AG10803 (cell line): ENCODE data around the gene S1PR2.
"Not testable (repeated sequence)": the region's sequence is repeated elsewhere in the genome, so short reads cannot be mapped to it uniquely, and the experiment has no call there.

ENCODE experiments used
- DNase-seq: peaks from one replicate; pipeline ENCODE4 v3.0.0; 2010; ENCODE audit warnings: low read depth
- H3K4me3 ChIP-seq: 2 replicates; pipeline ENCODE4 v1.5.1; 2011; ENCODE audit warnings: mild to moderate bottlenecking, low read length, control low read depth
- TF ChIP-seq, protein P1 (sequence below): conservative IDR thresholded peaks from 2 replicates; pipeline ENCODE4 v1.5.1; 2011; ENCODE audit warnings: mild to moderate bottlenecking, low read length, control low read depth, inconsistent platforms

The S1PR2 gene

DNA sequence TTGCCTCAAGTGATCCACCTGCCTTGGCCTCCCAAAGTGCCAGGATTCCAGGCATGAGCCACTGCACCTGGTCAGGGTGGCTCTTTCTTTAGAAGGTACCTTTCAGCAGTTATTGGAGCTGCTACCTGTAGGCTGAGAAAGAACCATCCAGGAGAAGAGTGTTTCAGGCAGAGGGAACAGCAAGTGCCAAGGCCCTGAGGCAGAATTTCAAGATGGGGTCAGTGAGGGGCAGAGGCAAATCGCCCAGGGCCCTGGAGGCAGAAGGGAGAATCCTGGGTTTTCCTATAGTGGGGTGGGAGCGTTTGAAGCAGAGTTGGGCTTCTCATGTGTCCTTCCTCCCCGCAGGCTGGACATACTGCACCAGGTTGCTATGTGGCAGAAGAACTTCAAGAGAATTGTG lies 23.1 kb upstream of the S1PR2 start:
- H3K4me3 ChIP-seq, result no peak overlapping the region
- TF ChIP-seq, protein P1, sequence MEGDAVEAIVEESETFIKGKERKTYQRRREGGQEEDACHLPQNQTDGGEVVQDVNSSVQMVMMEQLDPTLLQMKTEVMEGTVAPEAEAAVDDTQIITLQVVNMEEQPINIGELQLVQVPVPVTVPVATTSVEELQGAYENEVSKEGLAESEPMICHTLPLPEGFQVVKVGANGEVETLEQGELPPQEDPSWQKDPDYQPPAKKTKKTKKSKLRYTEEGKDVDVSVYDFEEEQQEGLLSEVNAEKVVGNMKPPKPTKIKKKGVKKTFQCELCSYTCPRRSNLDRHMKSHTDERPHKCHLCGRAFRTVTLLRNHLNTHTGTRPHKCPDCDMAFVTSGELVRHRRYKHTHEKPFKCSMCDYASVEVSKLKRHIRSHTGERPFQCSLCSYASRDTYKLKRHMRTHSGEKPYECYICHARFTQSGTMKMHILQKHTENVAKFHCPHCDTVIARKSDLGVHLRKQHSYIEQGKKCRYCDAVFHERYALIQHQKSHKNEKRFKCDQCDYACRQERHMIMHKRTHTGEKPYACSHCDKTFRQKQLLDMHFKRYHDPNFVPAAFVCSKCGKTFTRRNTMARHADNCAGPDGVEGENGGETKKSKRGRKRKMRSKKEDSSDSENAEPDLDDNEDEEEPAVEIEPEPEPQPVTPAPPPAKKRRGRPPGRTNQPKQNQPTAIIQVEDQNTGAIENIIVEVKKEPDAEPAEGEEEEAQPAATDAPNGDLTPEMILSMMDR, result no peak
- no peak for DNase-seq

DNA sequence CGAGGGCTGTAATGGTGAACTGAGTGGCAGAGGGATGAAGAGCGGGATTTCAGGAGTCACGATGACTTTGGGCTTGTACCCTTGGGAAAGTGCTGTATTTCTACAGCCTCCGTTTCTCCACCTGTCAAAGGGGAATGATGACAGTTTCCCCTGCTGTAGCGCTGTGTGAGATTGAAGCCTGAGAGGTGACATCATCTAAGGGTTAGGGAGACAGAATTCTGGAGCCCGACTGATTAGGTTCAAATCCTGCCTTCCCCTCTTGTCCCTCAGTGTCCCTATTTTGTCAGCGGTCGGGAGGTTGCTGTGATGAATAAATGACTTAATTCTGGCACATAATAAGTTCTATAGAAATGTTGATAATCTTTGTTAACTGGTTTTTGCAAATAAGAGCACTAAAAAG lies 21.6 kb upstream of the S1PR2 start:
- TF ChIP-seq, protein P1, result no peak
- H3K4me3 ChIP-seq, result peak overlapping the region; percentile 79
- DNase-seq, result no peak

DNA sequence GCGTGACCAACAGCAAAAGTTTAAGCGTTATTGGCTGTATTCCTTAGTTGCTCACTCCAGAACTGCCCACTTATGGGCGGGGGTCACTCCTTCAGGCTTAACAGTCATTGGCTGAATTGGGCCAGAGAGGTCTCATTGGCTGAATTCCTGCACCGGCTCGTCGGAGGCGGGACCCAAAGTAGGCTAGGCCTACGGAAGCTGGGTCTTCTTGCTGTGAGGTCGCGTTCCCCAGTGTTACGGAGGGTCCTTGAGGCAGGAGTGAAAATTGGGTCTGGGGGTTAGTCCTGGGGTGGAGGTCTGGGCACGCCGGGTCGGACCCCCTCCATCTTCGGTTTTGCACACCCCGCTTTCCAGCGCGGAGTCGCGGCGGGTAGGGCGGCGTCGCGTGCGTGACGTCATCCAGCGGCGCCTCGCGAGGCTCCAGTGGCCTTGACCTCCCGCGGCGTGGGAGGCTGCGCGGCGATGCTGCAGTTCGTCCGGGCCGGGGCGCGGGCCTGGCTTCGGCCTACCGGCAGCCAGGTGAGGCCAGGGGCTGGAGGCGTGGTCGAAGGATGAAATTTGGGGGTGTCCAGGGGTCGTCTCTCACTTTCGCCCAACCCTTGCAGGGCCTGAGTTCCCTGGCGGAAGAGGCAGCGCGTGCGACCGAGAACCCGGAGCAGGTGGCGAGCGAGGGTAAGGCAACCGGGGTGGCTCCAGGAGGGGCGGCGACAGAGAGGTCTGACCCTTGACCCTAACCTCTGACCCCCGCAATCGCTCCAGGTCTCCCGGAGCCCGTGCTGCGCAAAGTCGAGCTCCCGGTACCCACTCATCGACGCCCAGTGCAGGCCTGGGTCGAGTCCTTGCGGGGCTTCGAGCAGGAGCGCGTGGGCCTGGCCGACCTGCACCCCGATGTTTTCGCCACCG lies 20.9 kb upstream of the S1PR2 start, which contains the start of gene MRPL4:
Gene MRPL4, plus strand, starts transcription at position 423 of the 903 bp plus-strand sequence. Its CDS starts 40 bp downstream, at position 463.
- TF ChIP-seq, protein P1, result no peak
- peak within 1 kb of the TSS; percentile 79 for H3K4me3 ChIP-seq
- DNase-seq, result peak; percentile 98

DNA sequence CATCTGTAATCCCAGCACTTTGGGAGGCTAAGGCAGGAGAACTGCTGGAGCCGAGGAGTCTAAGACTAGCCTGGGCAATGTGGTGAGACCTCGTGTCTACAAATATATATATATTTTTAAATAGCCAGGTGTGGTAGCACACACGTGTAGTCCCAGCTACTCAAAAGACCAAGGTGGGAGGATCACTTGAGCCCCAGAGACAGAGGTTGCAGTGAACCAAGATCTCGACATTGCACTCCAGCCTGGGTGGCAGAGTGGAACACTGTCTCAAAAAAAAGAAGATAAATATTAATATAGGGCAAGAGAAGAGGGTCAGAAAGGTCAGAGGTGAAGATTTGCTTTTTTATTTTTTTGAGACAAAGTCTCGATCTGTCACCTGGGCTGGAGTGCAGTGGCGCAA lies 15.4 kb upstream of the S1PR2 start:
- no peak for DNase-seq
- TF ChIP-seq, protein P1, result no peak
- H3K4me3 ChIP-seq, result no peak overlapping the region

DNA sequence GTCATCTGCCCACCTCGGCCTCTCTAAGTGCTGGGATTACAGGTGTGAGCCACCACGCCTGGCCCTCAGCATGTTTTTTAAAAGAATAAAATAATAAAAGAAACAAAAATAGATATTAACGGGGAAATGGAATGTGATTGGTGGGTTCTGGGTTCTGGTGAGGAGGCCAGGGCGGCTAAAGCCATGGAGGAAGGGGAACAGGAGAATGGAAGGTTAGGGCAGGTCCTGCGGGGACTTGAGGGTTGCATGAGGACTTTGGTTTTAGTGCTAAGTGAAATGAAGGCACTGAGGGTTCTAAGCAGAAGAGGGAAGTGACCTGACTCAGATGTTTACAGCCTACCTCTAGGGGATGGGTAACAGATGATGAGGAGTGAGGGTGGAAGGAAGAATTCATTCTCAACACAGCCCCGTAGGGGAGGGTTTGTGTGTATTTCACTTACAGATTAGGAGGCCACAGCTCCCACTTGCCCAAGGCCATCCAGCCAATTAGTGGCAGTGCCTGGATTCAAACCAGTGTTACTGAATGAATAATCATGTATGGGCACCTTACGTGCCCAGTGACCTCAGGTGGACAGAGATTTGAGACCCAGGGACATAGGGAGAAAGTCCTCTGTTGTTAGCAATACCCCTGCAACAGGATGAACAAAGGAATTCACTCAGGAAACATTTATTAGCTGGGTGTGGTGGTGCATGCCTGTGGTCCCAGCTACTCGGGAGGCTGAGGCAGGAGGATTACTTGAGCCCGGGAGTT lies 14.2 kb upstream of the S1PR2 start:
- no peak overlapping the region for H3K4me3 ChIP-seq
- no peak for DNase-seq
- TF ChIP-seq, protein P1, result no peak

DNA sequence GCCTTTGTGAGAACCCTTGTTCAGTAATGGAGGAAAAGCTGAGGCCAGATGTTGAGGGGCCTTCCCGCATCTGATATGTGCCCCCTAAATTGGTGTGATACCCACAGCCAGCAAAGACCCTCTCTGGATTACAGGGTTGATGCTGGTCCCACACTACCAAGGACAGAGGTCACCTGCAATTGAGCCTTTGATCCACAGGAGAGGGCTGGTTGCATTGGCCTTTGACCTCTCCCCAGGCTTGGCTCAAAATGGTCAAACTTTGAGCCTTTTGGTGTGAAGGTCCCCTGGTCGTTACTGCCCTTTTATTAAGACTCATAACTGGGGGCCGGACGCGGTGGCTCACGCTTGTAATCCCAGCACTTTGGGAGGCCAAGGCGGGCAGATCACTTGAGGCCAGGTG lies 12.5 kb upstream of the S1PR2 start:
- no peak overlapping the region for H3K4me3 ChIP-seq
- no peak for DNase-seq
- TF ChIP-seq, protein P1, result no peak

DNA sequence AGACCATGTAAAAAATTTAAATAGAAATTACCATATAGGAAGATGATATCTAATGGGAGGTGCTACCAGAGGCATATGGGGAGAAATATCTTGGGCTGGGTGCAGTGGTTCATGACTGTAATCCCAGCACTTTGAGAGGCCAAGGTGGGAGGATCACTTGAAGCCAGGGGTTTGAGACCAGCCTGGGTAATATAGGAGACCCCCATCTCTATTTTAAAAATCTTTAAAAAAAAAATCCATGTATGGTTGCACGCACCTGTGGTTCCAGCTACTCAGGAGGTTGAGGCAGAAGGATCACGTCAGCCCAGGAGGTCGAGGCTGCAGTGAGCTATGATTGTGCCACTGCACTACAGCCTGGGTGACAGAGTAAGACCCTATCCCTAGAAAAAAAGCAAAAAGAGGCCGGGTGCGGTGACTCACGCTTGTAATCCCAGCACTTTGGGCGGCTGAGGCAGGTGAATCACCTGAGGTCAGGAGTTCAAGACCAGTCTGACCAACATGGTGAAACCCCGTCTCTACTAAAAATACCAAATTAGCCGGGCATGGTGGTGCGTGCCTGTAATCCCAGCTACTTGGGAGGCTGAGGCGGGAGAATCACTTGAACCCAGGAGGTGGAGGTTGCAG lies 10.8 kb upstream of the S1PR2 start:
- not testable (repeated sequence) for H3K4me3 ChIP-seq, DNase-seq
